HEK293 (cell line): Measurements from ENCODE around the gene CDK17.

ENCODE experiments used
- CTCF ChIA-PET: fragments of 350-600 bp; formaldehyde crosslinking; extraction: SDS; loops from one replicate; lab custom pipeline; 2021; ENCODE audit warnings: antibody characterized with exemption; lab: Yijun Ruan, JAX
- POLR2A ChIA-PET: fragments of 300-600 bp; formaldehyde crosslinking; extraction: SDS; loops from one replicate; lab custom pipeline; 2020; ENCODE audit warnings: antibody characterized with exemption, inconsistent platforms; lab: Yijun Ruan, JAX
- H3K27ac ChIP-seq: fragments of 200-500 bp; sonication (Bioruptor generic); 2 replicates; pipeline ENCODE4 v1.5.1; 2014; ENCODE audit warnings: low read depth, low read length, control low read depth, inconsistent platforms; ENCODE audit errors: extremely low read depth
- H3K36me3 ChIP-seq, 2 experiments: fragments of 200-500 bp in 1 of 2; sonication (Bioruptor generic) in 1 of 2; 1 replicate in 1 of 2; 2 replicates in 1 of 2; pipeline ENCODE4 v1.5.1; 2014 to 2017; ENCODE audit warnings: inconsistent platforms in 2 of 2, low read length in 2 of 2; ENCODE audit not compliant: control insufficient read depth in 2 of 2, insufficient read depth in 1 of 2
- H3K4me1 ChIP-seq: fragments of 200-500 bp; sonication (Bioruptor generic); 2 replicates; pipeline ENCODE4 v1.5.1; 2014; ENCODE audit warnings: mild to moderate bottlenecking, low read length, inconsistent platforms; ENCODE audit not compliant: control insufficient read depth, insufficient read depth
- H3K4me3 ChIP-seq: 2 replicates; pipeline ENCODE4 v1.5.1; 2011; ENCODE audit warnings: low read depth, mild to moderate bottlenecking, control low read depth, low read length, moderate library complexity
- H3K9me3 ChIP-seq: fragments of 200-500 bp; sonication (Bioruptor generic); 2 replicates; pipeline ENCODE4 v1.5.1; 2014; ENCODE audit warnings: low read depth, low read length, inconsistent platforms; ENCODE audit not compliant: control insufficient read depth, insufficient read depth
- BCL11B ChIP-seq: fragments of 450-650 bp; formaldehyde crosslinking; IDR thresholded peaks from 2 replicates; pipeline ENCODE4 v1.5.1; 2016; ENCODE audit warnings: low read depth, missing biosample characterization, missing genetic modification characterization
- BCL6B ChIP-seq: fragments of 450-650 bp; formaldehyde crosslinking; IDR thresholded peaks from 2 replicates; pipeline ENCODE4 v1.5.1; 2017; ENCODE audit warnings: missing biosample characterization, missing genetic modification characterization
- GLIS2 ChIP-seq: fragments of 450-650 bp; formaldehyde crosslinking; IDR thresholded peaks from 2 replicates; pipeline ENCODE4 v1.5.1; 2016; ENCODE audit warnings: missing biosample characterization, missing genetic modification characterization
- KLF17 ChIP-seq: fragments of 450-650 bp; formaldehyde crosslinking; IDR thresholded peaks from 2 replicates; pipeline ENCODE4 v1.5.1; 2016; ENCODE audit warnings: missing biosample characterization, missing genetic modification characterization
- PRDM10 ChIP-seq: fragments of 450-650 bp; formaldehyde crosslinking; IDR thresholded peaks from 2 replicates; pipeline ENCODE4 v1.5.1; 2016; ENCODE audit warnings: missing biosample characterization, missing genetic modification characterization
- RBAK ChIP-seq: fragments of 450-650 bp; formaldehyde crosslinking; IDR thresholded peaks from 2 replicates; pipeline ENCODE4 v1.5.1; 2016; ENCODE audit warnings: missing biosample characterization, missing genetic modification characterization
- ZBTB26 ChIP-seq: fragments of 450-650 bp; formaldehyde crosslinking; optimal IDR thresholded peaks from 2 replicates; pipeline ENCODE3; 2016; ENCODE audit warnings: missing biosample characterization, mild to moderate bottlenecking, missing genetic modification characterization
- ZNF155 ChIP-seq: fragments of 450-650 bp; formaldehyde crosslinking; IDR thresholded peaks from 2 replicates; pipeline ENCODE4 v1.5.1; 2016; ENCODE audit warnings: missing biosample characterization, missing genetic modification characterization
- ZNF174 ChIP-seq: fragments of 450-650 bp; formaldehyde crosslinking; IDR thresholded peaks from 2 replicates; pipeline ENCODE4 v1.5.0; 2017; ENCODE audit warnings: missing biosample characterization, mild to moderate bottlenecking, missing genetic modification characterization
- ZNF266 ChIP-seq: fragments of 450-650 bp; formaldehyde crosslinking; IDR thresholded peaks from 2 replicates; pipeline ENCODE4 v1.5.1; 2016; ENCODE audit warnings: missing biosample characterization, missing genetic modification characterization, low read depth
- ZNF274 ChIP-seq, 2 experiments: fragments of 200-500 bp in 1 of 2; fragments of 450-650 bp in 1 of 2; sonication (Bioruptor generic) in 1 of 2; formaldehyde crosslinking in 1 of 2; IDR thresholded peaks; 2 replicates each; pipeline versions ENCODE4 v1.5.1 to v1.6.1; 2014 to 2016; ENCODE audit warnings: borderline replicate concordance in 1 of 2, inconsistent platforms in 1 of 2, low read length in 1 of 2, missing biosample characterization in 1 of 2, missing genetic modification characterization in 1 of 2
- ZNF292 ChIP-seq: fragments of 450-650 bp; formaldehyde crosslinking; IDR thresholded peaks from 2 replicates; pipeline ENCODE4 v1.5.1; 2016; ENCODE audit warnings: low read depth, missing biosample characterization, missing genetic modification characterization, borderline replicate concordance
- ZNF501 ChIP-seq: fragments of 450-650 bp; formaldehyde crosslinking; IDR thresholded peaks from 2 replicates; pipeline ENCODE4 v1.5.1; 2016; ENCODE audit warnings: missing biosample characterization, missing genetic modification characterization
- ZNF544 ChIP-seq: fragments of 450-650 bp; formaldehyde crosslinking; IDR thresholded peaks from 2 replicates; pipeline ENCODE4 v1.5.0; 2017; ENCODE audit warnings: missing biosample characterization, missing genetic modification characterization
- ZNF626 ChIP-seq: fragments of 450-650 bp; sonication (Bioruptor Pico); formaldehyde crosslinking; IDR thresholded peaks from 2 replicates; pipeline ENCODE4 v1.5.1; 2018; ENCODE audit warnings: missing biosample characterization, missing genetic modification characterization, inconsistent platforms
- ZNF768 ChIP-seq: fragments of 450-650 bp; formaldehyde crosslinking; IDR thresholded peaks from 2 replicates; pipeline ENCODE4 v1.5.1; 2018; ENCODE audit warnings: missing biosample characterization, mild to moderate bottlenecking, missing genetic modification characterization
- ZNF785 ChIP-seq: fragments of 450-650 bp; formaldehyde crosslinking; IDR thresholded peaks from 2 replicates; pipeline ENCODE4 v1.5.1; 2016; ENCODE audit warnings: missing biosample characterization, missing genetic modification characterization
- ZNF830 ChIP-seq: fragments of 450-650 bp; IDR thresholded peaks from 2 replicates; pipeline ENCODE4 v1.5.0; 2018; ENCODE audit warnings: missing biosample characterization, missing genetic modification characterization, low read depth, mild to moderate bottlenecking, moderate library complexity
- ZSCAN4 ChIP-seq: fragments of 450-650 bp; formaldehyde crosslinking; IDR thresholded peaks from 2 replicates; pipeline ENCODE4 v1.5.1; 2017; ENCODE audit warnings: missing biosample characterization, missing genetic modification characterization
- TF ChIP-seq, protein P1 (sequence below): fragments of 450-650 bp; formaldehyde crosslinking; IDR thresholded peaks from 2 replicates; pipeline ENCODE4 v1.5.1; 2016; ENCODE audit warnings: missing biosample characterization, missing genetic modification characterization
- TF ChIP-seq, protein P2 (sequence below): fragments of 450-650 bp; formaldehyde crosslinking; IDR thresholded peaks from 2 replicates; pipeline ENCODE4 v1.5.1; 2016; ENCODE audit warnings: missing biosample characterization, missing genetic modification characterization

CDK17 gene

GRCh38 chr12:96308881-96309280, 91.4 kb downstream of the CDK17 start (continued):
- TF ChIP-seq PRDM10 (tag by site-specific recombination) (no peak), ZNF830 (tag by site-specific recombination) (no peak), ZNF174 (tag by site-specific recombination) (no peak), KLF17 (tag by site-specific recombination) (no peak), BCL11B (no peak)
- TF ChIP-seq, protein P1, sequence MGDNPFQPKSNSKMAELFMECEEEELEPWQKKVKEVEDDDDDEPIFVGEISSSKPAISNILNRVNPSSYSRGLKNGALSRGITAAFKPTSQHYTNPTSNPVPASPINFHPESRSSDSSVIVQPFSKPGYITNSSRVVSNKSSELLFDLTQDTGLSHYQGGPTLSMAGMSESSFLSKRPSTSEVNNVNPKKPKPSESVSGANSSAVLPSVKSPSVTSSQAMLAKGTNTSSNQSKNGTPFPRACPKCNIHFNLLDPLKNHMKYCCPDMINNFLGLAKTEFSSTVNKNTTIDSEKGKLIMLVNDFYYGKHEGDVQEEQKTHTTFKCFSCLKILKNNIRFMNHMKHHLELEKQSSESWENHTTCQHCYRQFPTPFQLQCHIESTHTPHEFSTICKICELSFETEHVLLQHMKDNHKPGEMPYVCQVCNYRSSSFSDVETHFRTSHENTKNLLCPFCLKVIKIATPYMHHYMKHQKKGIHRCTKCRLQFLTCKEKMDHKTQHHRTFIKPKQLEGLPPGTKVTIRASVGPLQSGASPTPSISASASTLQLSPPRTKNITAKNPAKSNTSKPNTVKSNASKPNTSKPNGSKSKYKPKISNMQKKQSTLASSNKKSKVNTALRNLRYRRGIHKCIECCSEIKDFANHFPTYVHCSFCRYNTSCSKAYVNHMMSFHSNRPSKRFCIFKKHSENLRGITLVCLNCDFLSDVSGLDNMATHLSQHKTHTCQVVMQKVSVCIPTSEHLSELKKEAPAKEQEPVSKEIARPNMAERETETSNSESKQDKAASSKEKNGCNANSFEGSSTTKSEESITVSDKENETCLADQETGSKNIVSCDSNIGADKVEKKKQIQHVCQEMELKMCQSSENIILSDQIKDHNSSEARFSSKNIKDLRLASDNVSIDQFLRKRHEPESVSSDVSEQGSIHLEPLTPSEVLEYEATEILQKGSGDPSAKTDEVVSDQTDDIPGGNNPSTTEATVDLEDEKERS (tag by site-specific recombination): no peak

DNA sequence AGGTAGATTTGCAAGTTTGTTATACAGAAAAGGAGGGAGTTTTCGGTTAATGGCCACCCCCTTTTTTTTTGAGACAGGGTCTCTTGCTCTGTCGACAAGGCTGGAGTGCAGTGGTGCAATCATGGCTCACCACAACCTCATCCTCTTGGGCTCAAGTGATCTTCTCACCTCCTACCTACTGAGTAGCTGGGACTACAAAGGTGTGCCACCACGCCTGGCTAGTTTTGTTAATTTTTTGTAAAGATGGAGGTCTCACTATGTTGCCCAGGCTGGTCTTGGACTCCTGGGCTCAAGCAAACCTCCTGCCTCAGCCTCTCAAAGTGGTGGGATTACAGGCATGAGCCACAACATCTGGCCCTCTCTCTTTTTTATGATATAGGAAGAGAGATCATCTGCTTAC, 94.6 kb downstream of the CDK17 start:
- Histone ChIP-seq H3K36me3 (peaks cover 3 to 5% of the 10 kb centered on the region in 2 experiments; a peak in 2 of 3 replicates), H3K4me1 (peaks cover 12% of the 10 kb centered on the region), H3K9me3 (no peaks in the 10 kb centered on the region), H3K27ac (no peak overlapping the region), H3K4me3 (no peak overlapping the region)
- ChIA-PET CTCF (interaction anchor here (0.5 kb wide), 1 partner anchor 107 kb away, joined by 5 read pairs; no protein-coding TSS in a partner anchor), POLR2A (no interaction called here)
- TF ChIP-seq ZSCAN4 (no peak), ZNF266 (tag by site-specific recombination) (no peak), RBAK (tag by site-specific recombination) (no peak), ZNF785 (tag by site-specific recombination) (no peak), ZBTB26 (tag by site-specific recombination) (no peak), GLIS2 (tag by site-specific recombination) (no peak), ZNF544 (tag by site-specific recombination) (no peak), ZNF155 (tag by site-specific recombination) (no peak), BCL6B (tag by site-specific recombination) (no peak), ZNF501 (no peak), ZNF626 (no peak), ZNF292 (tag by site-specific recombination) (no peak), ZNF768 (tag by site-specific recombination) (no peak), ZNF274 (IDR thresholded peaks at IDR 0.05; ENCODE audit: low read length) (no peak), ZNF274 (tag by site-specific recombination; IDR thresholded peaks at IDR 0.05; ENCODE audit: borderline replicate concordance) (no peak)
- TF ChIP-seq, protein P2, sequence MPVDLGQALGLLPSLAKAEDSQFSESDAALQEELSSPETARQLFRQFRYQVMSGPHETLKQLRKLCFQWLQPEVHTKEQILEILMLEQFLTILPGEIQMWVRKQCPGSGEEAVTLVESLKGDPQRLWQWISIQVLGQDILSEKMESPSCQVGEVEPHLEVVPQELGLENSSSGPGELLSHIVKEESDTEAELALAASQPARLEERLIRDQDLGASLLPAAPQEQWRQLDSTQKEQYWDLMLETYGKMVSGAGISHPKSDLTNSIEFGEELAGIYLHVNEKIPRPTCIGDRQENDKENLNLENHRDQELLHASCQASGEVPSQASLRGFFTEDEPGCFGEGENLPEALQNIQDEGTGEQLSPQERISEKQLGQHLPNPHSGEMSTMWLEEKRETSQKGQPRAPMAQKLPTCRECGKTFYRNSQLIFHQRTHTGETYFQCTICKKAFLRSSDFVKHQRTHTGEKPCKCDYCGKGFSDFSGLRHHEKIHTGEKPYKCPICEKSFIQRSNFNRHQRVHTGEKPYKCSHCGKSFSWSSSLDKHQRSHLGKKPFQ: no peak
